ENCODE measurements around the gene FAM124B. TPM values are rescaled to one million over a fixed set of nuclear protein-coding genes. Genes with fewer than 3 reads are reported as not detected.

Gene FAM124B
- total RNA-seq, 1 experiment from 2014 or later = not detected

DNA sequence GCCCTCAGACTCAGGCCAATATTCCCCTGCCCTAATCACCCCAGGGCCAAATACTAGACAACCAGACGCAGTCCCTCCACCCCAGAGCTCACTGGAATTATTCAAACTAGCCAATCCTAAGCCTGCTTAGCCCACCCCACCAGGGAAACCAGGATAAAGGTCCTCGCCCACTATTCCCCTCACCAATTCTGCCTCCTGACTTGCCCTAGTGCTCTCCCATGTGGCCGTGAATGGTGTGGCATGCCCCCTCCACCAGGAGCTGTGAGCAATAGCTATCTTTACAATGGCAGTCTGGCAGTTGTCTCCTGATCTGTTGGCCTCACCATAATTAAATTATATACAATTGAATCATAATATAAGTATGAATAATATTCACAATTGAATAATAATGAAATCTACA, 42.3 kb downstream of the FAM124B start:
- H3K9me3 ChIP-seq = no peaks in the 10 kb centered on the region
- H3K27me3 Mint-ChIP-seq (ENCODE audit: insufficient read depth, unreplicated experiment) = peaks cover 12% of the 10 kb centered on the region
- no peaks in the 10 kb centered on the region for H3K9me3 Mint-ChIP-seq (ENCODE audit: unreplicated experiment)
- no peaks in the 10 kb centered on the region for H3K4me1 ChIP-seq
- no TSS peak for BruUV-seq (replicated peaks)
- peak in 1 of 2 experiments; percentile 38 for DNase-seq
- no peaks in the 10 kb centered on the region for H3K4me1 Mint-ChIP-seq (ENCODE audit: low read depth, unreplicated experiment)
- no peaks in the 10 kb centered on the region for H3K36me3 ChIP-seq (ENCODE audit: control insufficient read depth, insufficient read depth, low read length)
- no peak overlapping the region for H3K4me3 Mint-ChIP-seq (ENCODE audit: unreplicated experiment)
- CTCF ChIA-PET = interaction anchor here (0.5 to 1.3 kb wide), 9 partner anchors 8 to 473 kb away, joined by 3 to 13 read pairs (median 3); no protein-coding TSS in a partner anchor
- H3K27me3 ChIP-seq (replicated peaks; ENCODE audit: control insufficient read depth, insufficient read depth, low read length) = no peaks in the 10 kb centered on the region
- POLR2A ChIA-PET = no interaction called here
- no peaks in the 10 kb centered on the region for H3K36me3 Mint-ChIP-seq (ENCODE audit: insufficient read depth, unreplicated experiment)
- no peak overlapping the region for H3K27ac Mint-ChIP-seq (ENCODE audit: unreplicated experiment)
- intact Hi-C loops (cut with micrococcal nuclease; ENCODE audit: unreplicated experiment) = no loop called here
- TF ChIP-seq, protein P1, sequence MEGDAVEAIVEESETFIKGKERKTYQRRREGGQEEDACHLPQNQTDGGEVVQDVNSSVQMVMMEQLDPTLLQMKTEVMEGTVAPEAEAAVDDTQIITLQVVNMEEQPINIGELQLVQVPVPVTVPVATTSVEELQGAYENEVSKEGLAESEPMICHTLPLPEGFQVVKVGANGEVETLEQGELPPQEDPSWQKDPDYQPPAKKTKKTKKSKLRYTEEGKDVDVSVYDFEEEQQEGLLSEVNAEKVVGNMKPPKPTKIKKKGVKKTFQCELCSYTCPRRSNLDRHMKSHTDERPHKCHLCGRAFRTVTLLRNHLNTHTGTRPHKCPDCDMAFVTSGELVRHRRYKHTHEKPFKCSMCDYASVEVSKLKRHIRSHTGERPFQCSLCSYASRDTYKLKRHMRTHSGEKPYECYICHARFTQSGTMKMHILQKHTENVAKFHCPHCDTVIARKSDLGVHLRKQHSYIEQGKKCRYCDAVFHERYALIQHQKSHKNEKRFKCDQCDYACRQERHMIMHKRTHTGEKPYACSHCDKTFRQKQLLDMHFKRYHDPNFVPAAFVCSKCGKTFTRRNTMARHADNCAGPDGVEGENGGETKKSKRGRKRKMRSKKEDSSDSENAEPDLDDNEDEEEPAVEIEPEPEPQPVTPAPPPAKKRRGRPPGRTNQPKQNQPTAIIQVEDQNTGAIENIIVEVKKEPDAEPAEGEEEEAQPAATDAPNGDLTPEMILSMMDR (IDR thresholded peaks at IDR 0.05; ENCODE audit: insufficient read depth in 1 of 2, low read depth in 1 of 2, low read length in 1 of 2, severe bottlenecking in 1 of 2, unreplicated experiment in 1 of 2) = peak; percentile 53 to 59
- no peak overlapping the region for H3K4me3 ChIP-seq (ENCODE audit: low read depth, low read length)

DNA sequence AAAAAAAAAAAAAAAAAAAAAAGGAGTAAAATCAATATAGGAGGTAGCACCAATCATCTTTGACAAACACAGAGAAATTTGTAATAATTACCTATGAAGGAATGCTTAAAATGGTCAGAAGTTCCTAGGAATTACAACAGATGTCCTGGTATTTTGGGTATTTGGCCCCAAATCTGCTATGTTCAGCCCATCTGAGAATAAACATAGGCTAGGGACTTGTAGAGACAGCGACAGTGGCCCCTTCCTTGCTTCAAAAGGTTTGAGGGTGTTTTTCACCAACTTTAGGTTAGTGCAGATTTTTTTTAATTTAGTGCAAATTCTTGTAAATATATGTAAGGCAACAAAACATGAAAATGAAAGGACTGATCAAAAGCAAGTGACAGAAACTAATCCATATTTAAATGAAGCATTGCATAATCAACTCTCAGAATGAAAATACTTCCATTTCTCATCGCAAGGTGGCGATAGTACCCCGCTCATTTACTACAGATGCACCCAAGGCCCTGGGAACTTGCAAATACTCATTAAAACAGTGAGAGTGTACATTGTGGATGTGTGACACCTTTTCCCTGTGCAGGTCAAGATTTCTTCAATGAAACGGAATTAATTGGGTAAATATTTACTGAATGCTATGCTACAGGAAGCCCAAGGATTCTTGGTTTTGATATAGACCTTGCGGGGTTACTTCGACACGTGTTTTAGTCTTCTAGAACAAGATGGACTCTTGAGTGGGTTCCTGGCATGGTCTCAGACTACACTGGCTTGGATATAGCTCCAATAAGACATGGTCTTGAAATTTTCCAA, 44.6 kb downstream of the FAM124B start:
- H3K4me1 Mint-ChIP-seq (ENCODE audit: low read depth, unreplicated experiment) = no peaks in the 10 kb centered on the region
- intact Hi-C loops (cut with micrococcal nuclease; ENCODE audit: unreplicated experiment) = loop anchor here (1.0 kb wide), 6 partner anchors 12 to 421 kb away; no protein-coding TSS in a partner anchor
- CTCF ChIA-PET = no interaction called here

DNA sequence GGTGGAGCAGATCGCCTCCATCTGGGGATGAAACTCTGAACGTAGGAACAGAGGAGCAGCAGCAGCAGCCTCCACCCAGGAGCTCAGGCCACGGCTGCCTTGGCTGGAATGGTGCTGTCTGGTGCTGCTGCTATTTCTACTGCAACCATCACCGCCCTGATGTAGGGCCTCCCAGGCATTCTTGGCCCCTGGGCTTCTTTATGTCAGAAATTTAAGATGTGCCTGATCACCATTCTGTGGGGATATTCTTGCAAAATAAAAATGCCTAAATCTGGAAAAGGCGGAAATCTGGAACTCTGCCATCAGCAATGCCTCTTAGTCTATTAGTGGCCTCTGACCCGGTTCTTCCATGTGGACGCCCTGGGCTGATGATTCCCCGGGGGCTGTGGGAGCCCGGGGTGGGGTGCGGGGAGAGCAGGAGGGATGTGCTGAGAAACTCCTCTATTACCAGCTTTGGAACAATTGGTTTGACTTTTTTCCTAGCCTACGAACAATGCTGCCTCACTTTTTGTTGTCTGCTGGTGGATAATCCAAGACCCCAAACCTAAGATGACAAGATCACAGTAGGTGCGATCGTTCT, 47.2 kb downstream of the FAM124B start:
- no peak for DNase-seq
- Histone ChIP-seq H3K27me3 (replicated peaks; ENCODE audit: control insufficient read depth, insufficient read depth, low read length) (no peaks in the 10 kb centered on the region), H3K9me3 (no peaks in the 10 kb centered on the region), H3K4me3 (ENCODE audit: low read depth, low read length) (no peak overlapping the region), H3K4me1 (no peaks in the 10 kb centered on the region), H3K36me3 (ENCODE audit: control insufficient read depth, insufficient read depth, low read length) (no peaks in the 10 kb centered on the region)
- H3K9me3 Mint-ChIP-seq (ENCODE audit: unreplicated experiment) = no peaks in the 10 kb centered on the region
- H3K4me1 Mint-ChIP-seq (ENCODE audit: low read depth, unreplicated experiment) = no peaks in the 10 kb centered on the region
- POLR2A ChIA-PET = no interaction called here
- H3K27ac Mint-ChIP-seq (ENCODE audit: unreplicated experiment) = no peak overlapping the region
- BruUV-seq (replicated peaks) = no TSS peak
- H3K4me3 Mint-ChIP-seq (ENCODE audit: unreplicated experiment) = no peak overlapping the region
- no peaks in the 10 kb centered on the region for H3K36me3 Mint-ChIP-seq (ENCODE audit: insufficient read depth, unreplicated experiment)
- intact Hi-C loops (cut with micrococcal nuclease; ENCODE audit: unreplicated experiment) = no loop called here
- TF ChIP-seq, protein P1 (IDR thresholded peaks at IDR 0.05; ENCODE audit: insufficient read depth in 1 of 2, low read depth in 1 of 2, low read length in 1 of 2, severe bottlenecking in 1 of 2, unreplicated experiment in 1 of 2) = no peak
- H3K27me3 Mint-ChIP-seq (ENCODE audit: insufficient read depth, unreplicated experiment) = peaks cover 23% of the 10 kb centered on the region
- CTCF ChIA-PET = interaction anchor here (1.3 kb wide), 1 partner anchor 15 kb away, joined by 5 read pairs; no protein-coding TSS in a partner anchor

More for the DNA sequence above, 44.6 kb downstream of the FAM124B start:
- POLR2A ChIA-PET = no interaction called here
- Histone ChIP-seq H3K27me3 (replicated peaks; ENCODE audit: control insufficient read depth, insufficient read depth, low read length) (no peaks in the 10 kb centered on the region), H3K4me1 (no peaks in the 10 kb centered on the region), H3K4me3 (ENCODE audit: low read depth, low read length) (no peak overlapping the region), H3K9me3 (no peaks in the 10 kb centered on the region), H3K36me3 (ENCODE audit: control insufficient read depth, insufficient read depth, low read length) (no peaks in the 10 kb centered on the region)
- Mint-ChIP-seq H3K9me3 (ENCODE audit: unreplicated experiment) (no peaks in the 10 kb centered on the region), H3K4me3 (ENCODE audit: unreplicated experiment) (no peak overlapping the region), H3K36me3 (ENCODE audit: insufficient read depth, unreplicated experiment) (no peaks in the 10 kb centered on the region), H3K27me3 (ENCODE audit: insufficient read depth, unreplicated experiment) (peaks cover 19% of the 10 kb centered on the region), H3K27ac (ENCODE audit: unreplicated experiment) (no peak overlapping the region)
- peak; percentile 59 to 79 for DNase-seq
- TF ChIP-seq, protein P1 (IDR thresholded peaks at IDR 0.05; ENCODE audit: insufficient read depth in 1 of 2, low read depth in 1 of 2, low read length in 1 of 2, severe bottlenecking in 1 of 2, unreplicated experiment in 1 of 2) = peak; percentile 80 to 95
- BruUV-seq (replicated peaks) = no TSS peak
